A673 (cell line): ENCODE measurements around the gene LSM2.

Experiments
- CTCF ChIP-seq: fragments of 300-800, 200-600 bp; sonication (generic); conservative IDR thresholded peaks from 2 replicates; pipeline ENCODE4 v1.5.1; 2017; ENCODE audit warnings: low read depth, mild to moderate bottlenecking, antibody characterized with exemption, low read length, moderate library complexity, mixed read lengths
- EZH2 ChIP-seq: fragments of 200-600 bp; sonication (generic); IDR thresholded peaks from 2 replicates; pipeline ENCODE4 v1.6.1; 2017; ENCODE audit warnings: borderline replicate concordance, low read depth, mild to moderate bottlenecking, mixed read lengths, antibody characterized with exemption, low read length; ENCODE audit not compliant: poor library complexity, severe bottlenecking

DNA sequence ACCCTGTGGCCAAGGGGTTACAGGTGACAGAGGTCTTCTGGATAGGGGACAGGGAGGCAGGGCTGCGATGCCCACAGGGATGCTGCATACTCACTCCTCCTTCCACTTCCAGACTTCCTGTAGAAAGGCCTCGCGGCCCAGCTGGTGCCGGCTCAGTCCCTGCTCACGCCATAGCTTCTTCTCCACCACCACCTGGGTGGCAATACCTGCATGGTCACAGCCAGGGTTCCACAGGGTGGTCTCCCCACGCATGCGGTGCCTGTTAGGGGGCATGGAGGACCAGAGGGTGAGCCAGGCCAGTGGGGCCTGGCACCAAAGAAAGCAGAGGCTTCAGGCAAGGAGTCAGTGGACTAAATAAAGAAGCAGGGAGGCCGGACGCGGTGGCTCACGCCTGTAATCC is 21.3 kb downstream of the LSM2 start:
- TF ChIP-seq CTCF = no peak
- TF ChIP-seq EZH2 = no peak
